Subcutaneous adipose tissue (tissue), 4 donors: Measurements from ENCODE around the gene MC1R. TPM values are rescaled to one million over a fixed set of nuclear protein-coding genes. Genes with fewer than 3 reads are reported as not detected.

Experiments
- CTCF ChIP-seq: fragments of 450-650 bp; IDR thresholded peaks from one replicate; pipeline ENCODE4 v1.5.1; 2016; ENCODE audit warnings: low read depth, mild to moderate bottlenecking, control low read depth, antibody characterized with exemption, moderate library complexity
- total RNA-seq, 4 donors: library from RNA; depleted of rRNA; stranded (reverse); fragments of >200 nt; gene quantifications; one replicate each; pipeline ENCODE4 v1.1.0, GENCODE V29; 2016

Gene MC1R
- total RNA-seq, 4 donors from 2014 or later, result 0.98 to 5.3 (median 3.8) TPM

GRCh38 chr16:89949756-89950155, 31.1 kb downstream of the MC1R start:
- TF ChIP-seq CTCF, result no peak

GRCh38 chr16:89951509-89951908, 32.8 kb downstream of the MC1R start:
- TF ChIP-seq CTCF, result no peak

GRCh38 chr16:89952049-89952448, 33.4 kb downstream of the MC1R start:
- no peak for TF ChIP-seq CTCF

- TF ChIP-seq CTCF, result no peak
Observed at GRCh38 chr16:89952551-89952950, 33.9 kb downstream of the MC1R start.

- no peak for TF ChIP-seq CTCF
Observed at GRCh38 chr16:89953671-89954406, 35.2 kb downstream of the MC1R start.

GRCh38 chr16:89954462-89954861, 35.8 kb downstream of the MC1R start:
- no peak for TF ChIP-seq CTCF

GRCh38 chr16:89955001-89955685, 36.5 kb downstream of the MC1R start:
- TF ChIP-seq CTCF, result no peak
